Cortex of kidney (tissue), 1 donor: ENCODE measurements around the gene SUOX.
"Not testable (repeated sequence)": the region's sequence is repeated elsewhere in the genome, so short reads cannot be mapped to it uniquely, and the experiment has no call there.

Source experiments
- DNase-seq: peaks from one replicate; lab custom pipeline; 2025; lab: John Stamatoyannopoulos, UW

The SUOX gene

DNA sequence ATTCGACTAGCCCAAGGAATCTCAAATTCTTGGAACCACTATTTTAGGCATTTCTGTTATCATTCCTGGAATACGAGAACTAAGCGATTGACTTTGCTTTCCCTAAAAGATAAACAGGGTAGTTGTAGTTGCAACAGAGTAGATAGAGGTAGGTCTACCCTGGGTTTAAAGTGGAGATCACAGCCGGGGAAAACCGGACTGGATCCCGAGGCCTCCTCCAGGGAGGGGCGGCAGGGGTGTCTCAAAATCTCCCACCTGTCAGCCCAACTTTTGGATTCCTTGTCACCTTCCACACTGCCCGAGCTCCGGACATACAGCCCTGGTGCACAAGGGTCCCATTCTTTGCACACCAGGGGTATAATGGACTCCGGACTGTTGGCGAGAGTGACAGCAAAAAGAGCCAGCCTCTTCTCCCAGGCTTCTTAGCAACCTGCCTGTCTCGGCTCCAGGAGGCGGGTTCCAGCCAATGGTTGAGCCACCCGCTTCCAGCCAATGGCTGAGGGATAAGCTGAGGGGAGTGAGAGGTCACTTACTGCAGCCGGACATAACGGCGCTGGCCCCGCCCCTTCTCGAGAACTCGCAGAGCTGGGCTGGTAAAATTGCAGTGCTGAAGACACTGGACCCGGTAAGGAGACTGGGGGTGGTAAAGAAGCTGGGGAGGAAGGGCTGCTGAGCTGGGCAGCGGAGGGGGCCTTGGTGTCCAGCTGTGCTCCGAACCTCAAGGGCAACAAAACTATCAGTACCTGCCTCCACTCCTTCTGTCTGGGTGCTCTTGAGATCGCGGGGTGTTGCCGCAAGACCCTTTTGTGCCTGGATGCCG lies at the start of gene SUOX:
Gene SUOX (plus strand): TSS at position 562 of the 820 bp plus-strand sequence. CDS start 4,946 bp downstream, outside the sequence.
- peak; percentile 32 for DNase-seq

DNA sequence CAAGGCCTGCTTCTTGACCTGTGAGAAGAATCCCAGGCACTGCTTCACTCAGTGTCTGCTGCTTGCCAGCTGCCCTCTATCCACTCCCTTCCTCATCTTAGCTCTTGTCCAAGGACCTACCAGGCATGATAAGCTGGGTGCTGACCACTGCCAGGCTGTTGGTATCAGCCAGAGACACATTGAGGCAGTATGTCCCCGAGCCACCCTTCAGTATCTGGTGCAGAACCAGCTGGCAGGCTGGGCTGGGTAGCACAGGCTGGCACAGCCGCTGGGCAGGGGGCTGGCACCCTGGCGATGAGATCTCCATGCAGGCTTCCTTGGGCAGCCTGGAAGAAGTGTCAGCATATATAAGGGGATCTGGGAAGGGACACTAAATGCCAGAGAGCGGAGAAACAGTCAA lies 41.7 kb upstream of the SUOX start:
- DNase-seq = no peak

DNA sequence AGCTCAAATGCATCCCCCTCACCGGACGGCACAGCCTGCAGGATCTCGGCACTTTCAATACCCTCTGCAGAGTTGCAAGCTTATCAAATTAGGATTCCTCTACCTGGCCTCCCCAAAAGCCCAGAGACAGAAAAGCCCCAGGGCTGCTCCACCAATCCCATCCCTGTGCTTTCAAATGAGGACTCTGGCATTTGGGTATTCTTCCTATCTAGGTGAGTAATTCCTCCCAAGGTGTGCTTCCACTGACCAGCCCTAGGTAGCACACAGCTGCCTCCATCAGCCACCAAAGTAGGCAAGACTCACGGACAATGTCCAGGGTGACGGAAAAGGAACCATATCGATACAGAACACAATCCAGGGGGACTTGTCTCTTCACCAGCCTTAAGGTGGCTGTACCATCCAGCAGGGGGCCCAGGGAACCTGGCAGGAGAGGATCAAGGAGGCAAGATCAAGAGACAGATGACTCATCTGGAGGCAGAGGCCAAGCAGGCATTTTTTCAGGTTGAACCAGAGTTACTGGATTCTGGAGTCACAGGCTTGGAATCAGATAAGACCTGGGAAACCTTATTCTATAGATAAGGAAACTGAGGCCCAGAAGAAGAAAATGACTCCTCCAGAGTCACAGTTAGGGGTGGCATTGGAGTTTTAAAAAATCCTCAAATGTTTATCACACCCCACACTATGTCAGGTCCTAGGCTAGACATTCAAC lies 41.1 kb upstream of the SUOX start:
- no peak for DNase-seq

DNA sequence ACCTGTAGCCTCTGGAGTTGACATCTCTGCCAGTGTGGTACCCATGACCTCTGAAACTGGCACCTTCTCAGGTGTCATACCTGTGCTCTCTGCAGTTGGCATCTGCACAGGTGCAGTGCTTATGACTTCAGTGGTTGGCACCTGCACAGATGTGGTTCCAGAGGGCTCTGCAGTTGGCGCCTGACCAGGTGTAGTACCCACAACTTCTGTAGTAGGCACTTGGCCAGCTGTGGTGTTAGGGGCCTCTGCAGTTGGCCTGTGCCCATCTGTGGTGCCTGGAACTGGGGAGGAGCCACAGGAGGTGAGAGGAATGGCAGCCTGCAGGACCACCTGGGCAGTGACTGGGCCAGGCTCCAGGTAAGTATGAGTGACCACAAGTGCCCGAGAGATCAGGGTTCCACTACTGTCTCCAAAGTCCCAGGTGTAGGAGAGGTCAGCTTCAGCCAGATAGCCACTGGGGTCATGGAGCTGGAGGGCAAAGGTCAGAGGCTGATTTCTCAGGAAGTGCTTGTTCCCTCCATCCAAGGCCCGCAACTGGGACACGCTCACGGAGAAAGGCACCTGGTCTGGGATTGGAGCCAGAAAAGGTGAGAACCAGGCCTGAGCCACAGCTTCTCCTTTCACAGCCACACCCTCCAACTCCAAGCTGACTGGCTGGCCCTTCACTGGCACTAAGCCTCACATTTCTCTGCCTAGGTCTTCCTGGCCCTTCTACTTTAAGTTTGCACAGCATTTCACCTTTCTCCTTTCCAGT lies 39.8 kb upstream of the SUOX start:
- no peak for DNase-seq

GRCh38 chr12:55963760-55964159 lies 33.3 kb upstream of the SUOX start:
- no peak for DNase-seq

DNA sequence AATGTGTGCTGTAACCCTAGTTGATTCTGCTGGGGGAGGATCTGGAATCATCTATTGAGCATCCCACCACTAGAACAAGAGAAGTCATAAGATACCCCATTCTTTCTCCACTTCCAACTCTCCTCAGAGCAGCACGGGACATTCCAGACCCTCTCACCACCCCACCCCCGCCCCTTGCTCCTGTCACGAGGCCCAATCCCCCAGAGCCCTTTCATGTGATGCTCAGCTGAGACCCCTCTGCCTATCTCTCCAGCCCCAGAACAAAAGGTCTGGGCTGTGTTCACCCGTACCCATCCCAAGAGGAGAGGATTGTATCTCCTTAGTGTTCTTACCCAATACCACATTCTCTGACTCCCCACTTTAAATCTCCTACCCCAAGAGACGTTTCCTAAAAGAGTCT lies 31.8 kb upstream of the SUOX start:
- no peak for DNase-seq

DNA sequence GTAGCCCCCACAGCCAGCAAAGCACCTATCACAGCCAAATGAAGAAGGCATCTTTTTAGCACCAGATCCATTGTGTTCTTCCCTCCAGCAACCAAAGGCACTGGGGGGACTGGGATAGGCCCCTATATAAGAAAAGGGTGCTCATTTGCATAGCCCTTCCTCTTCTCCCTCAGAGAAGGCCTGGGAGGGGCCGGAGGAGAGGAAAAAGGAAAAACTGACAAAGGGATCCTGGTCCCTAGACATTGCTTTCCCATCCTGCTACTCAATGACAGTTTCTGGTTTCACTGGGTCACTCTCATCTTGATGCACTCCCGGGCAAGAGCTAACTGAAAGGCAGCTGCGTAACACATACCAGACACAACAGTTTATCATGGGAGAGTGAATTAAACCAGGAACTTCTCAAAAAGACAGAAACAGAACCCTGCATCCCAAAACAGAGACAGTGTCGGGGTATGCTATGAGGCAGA lies 31.1 kb upstream of the SUOX start, which contains the start of gene PMEL:
Gene PMEL (minus strand): TSS at position 102 of the 467 bp plus-strand sequence. CDS start 31 bp downstream, at position 71.
- no peak for DNase-seq

- DNase-seq = no peak
Measured at GRCh38 chr12:55966408-55967281, 30.4 kb upstream of the SUOX start, which contains the start of gene CDK2. CDK2 (plus strand) TSS chr12:55966830; CDS start chr12:55967009, 179 bp downstream.

DNA sequence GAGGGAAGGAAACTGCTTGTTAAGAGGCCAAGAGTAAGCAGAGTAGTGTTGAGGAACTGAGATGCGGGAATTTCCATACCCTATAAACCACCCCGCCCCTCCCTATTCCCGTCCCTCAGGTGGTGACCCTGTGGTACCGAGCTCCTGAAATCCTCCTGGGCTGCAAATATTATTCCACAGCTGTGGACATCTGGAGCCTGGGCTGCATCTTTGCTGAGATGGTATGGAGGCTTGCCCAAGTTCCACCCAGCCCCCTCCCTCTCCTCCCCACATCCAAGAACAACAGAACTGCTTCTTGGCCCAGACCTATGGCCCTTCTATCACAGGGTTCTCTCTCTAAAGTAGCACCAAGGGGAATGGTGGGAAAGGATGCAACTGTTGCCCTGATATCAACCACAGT lies 27.7 kb upstream of the SUOX start:
- DNase-seq = no peak

DNA sequence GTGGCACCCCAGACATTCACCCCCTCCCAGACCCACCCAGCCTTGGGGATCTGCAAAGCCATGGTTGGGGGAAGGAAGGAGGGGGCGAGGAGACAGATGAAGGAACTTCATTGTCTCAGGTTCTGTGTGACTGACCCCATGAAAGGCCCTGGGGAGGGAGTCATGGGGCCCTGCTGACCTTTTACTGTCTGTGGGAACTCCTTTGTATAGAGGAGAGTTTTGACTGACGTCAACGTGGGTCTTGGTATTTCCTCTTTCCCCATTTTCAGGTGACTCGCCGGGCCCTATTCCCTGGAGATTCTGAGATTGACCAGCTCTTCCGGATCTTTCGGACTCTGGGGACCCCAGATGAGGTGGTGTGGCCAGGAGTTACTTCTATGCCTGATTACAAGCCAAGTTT lies 26.3 kb upstream of the SUOX start:
- no peak for DNase-seq

DNA sequence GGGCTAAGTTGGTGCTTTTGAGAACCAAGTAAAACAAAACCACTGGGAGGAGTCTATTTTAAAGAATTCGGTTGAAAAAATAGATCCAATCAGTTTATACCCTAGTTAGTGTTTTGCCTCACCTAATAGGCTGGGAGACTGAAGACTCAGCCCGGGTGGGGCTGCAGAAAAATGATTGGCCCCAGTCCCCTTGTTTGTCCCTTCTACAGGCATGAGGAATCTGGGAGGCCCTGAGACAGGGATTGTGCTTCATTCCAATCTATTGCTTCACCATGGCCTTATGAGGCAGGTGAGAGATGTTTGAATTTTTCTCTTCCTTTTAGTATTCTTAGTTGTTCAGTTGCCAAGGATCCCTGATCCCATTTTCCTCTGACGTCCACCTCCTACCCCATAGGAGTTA lies 25.0 kb upstream of the SUOX start:
- no peak for DNase-seq

- DNase-seq = no peak
Measured at GRCh38 chr12:55972456-55972855, 24.6 kb upstream of the SUOX start.

DNA sequence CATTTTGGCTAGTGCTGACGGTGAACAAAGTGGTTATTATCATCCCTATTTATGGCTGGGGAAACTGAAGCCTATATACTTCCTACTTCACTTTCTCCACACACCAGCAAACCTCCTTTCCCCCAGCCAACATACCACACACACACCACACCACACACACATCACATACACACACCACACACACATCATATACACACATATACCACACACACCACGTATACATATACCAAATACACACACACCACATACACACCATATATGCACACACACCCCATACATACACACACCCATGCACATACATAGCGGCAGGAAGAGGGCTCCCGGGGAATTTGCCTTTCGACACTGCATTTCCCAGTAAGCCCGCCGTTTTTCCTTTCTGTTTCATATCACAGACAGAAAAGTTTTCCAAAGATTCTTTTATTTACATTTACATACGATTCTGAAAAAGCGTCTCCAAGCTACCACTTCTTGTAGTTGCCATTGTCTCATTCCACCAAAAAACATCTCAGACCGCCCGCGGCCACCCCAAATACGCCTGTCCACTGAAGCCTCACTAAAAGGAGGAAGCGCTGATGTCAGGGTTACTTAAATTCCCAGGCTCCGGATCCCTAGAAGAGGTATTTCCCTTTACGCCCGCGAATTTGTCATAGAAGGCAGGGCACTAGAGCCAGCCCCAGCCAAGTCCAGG lies 24.0 kb upstream of the SUOX start:
- DNase-seq = no peak

DNA sequence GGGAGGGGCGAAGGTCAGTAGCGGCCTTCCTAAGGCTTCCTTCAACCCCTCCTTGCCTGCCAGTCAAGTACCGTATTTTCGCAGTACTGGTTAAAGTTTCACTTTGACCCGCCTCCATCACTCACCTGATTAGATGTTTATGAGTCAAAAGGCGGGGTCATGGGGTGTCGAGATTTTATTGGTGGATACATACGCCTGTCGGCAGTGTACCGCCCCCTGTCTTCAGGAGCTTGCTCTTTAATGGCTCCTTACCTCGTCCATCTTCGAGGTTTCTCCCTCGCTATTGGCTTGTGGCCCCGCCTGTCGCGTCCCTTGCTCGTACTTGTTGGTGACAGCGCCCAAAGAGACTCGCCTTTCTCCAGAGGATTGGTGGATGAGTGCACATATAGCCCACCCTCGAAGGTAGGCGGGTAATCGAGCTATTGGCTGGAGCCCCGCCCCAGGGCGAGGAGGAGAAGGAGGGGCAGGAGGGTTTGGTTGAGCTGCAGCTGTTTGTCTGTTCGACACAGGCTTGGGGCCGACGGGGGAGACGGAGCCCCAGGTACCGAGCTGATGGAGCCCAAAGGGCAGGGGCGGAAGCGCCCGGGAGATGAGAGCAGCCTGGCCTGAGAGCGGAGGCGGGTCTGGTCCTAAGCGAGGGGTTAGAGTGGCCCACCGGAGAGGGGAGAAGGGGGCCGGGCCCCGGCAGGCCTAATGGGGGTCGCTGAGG lies 23.3 kb upstream of the SUOX start, which contains the start of gene RAB5B:
Gene RAB5B (plus strand): TSS at position 480 of the 709 bp plus-strand sequence. CDS start 12,883 bp downstream, outside the sequence.
- DNase-seq = peak; percentile 54

DNA sequence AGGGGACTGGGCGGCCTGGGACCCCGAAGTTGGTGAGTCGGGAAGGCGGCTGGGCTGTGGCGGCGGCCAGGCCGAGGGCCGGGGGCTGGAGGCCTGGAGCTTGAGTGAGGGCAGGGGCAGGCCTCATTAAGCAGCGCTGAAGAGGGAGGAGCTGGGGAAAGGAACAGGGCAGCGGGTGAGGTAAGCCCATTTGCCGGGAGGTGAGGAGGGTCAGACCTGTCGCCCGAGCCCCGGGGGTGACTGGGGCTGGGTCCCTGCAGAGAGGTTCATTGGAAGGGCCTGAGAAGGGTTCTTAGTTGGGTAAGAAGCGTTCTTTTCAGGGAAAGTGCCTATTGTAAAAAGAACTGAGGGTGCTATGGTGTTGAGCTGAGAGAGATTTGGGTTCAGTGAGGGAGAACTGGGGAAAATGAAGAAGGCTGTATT lies 22.8 kb upstream of the SUOX start:
- DNase-seq = no peak

GRCh38 chr12:55978393-55978792 lies 18.7 kb upstream of the SUOX start:
- no peak for DNase-seq

DNA sequence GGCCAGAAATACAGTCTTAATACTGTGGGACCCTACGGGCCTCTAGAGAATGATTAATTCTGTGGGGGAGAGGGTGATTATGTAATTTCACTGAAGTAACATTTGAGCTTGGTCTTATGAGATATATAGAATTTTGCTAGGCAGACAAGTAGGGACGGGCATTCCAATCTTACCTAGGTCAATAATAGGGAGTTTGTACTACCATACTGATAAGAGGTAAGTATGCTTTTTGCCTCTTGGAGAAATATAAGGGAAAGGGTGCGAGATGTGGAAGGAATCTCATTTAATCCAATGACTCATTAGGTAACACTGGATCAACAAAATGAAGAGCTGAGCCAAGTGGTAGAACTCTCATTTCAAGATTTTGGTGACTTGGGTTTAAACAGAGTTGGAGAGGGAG lies 18.0 kb upstream of the SUOX start:
- no peak for DNase-seq

- DNase-seq = not testable (repeated sequence)
Measured at GRCh38 chr12:55981882-55982281, 15.2 kb upstream of the SUOX start.

- DNase-seq = no peak
Measured at GRCh38 chr12:55982319-55982936, 14.6 kb upstream of the SUOX start.
